NCI-H1092 treated with DMSO at 0.1 percent for 48 hours (cell line): ENCODE results near the gene CSF2RB.

Experiments
- DNase-seq: peaks from one replicate; lab custom pipeline; 2025; lab: John Stamatoyannopoulos, UW

The CSF2RB gene

DNA sequence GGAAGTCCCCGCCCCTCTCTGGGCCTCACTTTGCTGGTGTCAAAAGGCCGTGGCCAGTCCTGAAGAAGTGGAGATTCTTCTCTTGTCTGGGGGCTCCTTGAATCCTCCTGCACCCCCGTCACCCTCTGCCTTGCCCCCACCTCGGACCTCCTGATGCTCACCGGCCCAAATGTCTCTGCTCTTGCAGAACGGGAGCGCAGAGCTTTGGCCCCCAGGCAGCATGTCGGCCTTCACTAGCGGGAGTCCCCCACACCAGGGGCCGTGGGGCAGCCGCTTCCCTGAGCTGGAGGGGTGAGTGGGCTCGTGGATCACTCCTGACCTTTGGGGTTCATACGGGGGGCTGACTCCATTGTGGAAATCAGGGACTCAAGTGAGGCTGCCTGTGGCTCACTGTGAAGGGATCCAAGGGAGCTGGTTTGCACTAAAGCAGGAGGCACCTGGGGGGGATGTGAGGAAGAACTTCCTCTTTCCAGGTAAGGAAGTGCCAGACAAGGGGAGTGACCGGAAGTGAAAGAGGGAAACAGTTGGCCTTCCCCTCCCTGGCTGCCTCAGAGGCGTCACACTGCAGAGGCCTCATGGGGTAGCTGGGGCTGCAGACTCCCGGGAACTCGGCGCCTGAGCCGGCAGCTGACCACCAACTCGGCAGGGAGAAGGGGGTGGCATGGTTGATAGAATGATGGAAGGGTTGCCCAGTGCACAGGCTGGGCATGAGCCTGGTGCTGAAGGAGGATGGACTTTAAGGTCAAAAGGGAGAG lies 23.1 kb downstream of the CSF2RB start:
- DNase-seq, result no peak

DNA sequence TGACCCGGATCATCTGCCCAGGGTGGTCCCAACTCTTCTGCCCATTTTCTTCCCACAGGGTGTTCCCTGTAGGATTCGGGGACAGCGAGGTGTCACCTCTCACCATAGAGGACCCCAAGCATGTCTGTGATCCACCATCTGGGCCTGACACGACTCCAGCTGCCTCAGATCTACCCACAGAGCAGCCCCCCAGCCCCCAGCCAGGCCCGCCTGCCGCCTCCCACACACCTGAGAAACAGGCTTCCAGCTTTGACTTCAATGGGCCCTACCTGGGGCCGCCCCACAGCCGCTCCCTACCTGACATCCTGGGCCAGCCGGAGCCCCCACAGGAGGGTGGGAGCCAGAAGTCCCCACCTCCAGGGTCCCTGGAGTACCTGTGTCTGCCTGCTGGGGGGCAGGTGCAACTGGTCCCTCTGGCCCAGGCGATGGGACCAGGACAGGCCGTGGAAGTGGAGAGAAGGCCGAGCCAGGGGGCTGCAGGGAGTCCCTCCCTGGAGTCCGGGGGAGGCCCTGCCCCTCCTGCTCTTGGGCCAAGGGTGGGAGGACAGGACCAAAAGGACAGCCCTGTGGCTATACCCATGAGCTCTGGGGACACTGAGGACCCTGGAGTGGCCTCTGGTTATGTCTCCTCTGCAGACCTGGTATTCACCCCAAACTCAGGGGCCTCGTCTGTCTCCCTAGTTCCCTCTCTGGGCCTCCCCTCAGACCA lies 24.0 kb downstream of the CSF2RB start:
- no peak for DNase-seq

DNA sequence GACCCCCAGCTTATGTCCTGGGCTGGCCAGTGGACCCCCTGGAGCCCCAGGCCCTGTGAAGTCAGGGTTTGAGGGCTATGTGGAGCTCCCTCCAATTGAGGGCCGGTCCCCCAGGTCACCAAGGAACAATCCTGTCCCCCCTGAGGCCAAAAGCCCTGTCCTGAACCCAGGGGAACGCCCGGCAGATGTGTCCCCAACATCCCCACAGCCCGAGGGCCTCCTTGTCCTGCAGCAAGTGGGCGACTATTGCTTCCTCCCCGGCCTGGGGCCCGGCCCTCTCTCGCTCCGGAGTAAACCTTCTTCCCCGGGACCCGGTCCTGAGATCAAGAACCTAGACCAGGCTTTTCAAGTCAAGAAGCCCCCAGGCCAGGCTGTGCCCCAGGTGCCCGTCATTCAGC lies 24.6 kb downstream of the CSF2RB start:
- no peak for DNase-seq

DNA sequence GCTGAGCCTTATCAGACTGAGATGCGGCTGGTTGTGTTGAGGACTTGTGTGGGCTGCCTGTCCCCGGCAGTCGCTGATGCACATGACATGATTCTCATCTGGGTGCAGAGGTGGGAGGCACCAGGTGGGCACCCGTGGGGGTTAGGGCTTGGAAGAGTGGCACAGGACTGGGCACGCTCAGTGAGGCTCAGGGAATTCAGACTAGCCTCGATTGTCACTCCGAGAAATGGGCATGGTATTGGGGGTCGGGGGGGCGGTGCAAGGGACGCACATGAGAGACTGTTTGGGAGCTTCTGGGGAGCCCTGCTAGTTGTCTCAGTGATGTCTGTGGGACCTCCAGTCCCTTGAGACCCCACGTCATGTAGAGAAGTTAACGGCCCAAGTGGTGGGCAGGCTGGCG lies 25.5 kb downstream of the CSF2RB start:
- DNase-seq, result no peak

DNA sequence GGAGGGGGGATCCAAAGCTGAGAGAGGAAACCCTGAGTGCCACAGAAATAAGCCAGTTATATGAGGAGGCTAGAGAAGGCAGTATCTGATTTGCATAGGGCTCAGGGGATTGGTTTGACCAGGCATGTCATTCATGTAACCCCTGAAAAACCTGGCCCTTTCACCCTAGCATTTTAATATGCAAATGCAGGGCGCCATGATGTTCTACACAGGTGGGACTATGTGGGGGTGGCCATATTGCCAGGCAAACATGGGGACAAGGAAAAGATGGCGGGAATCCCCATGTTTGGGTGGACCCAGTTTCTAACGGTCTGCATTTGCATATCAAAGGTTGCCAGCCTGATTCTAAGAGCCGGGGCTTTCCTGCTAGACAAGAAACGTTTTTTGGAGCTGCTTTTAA lies 27.2 kb downstream of the CSF2RB start:
- no peak for DNase-seq

DNA sequence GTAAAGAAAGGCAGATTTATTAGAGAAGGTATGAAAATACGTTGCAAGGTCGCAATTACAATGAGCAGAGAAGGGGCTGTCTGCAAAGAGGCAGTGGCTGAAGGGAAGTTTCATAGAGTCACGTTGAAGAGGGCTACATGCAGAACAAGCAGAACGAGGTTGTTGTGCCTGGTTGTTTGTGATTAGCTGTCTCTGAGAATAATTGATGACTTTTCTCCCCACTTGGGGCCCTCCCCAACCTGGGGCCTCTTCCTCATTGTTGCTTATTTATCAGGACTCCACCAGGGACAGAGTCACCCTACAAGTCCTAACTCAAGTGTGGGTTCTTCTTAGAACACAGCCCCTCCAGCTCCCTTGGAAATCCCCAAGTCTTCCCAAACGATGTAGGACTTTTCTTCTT lies 29.1 kb downstream of the CSF2RB start:
- DNase-seq, result no peak

DNA sequence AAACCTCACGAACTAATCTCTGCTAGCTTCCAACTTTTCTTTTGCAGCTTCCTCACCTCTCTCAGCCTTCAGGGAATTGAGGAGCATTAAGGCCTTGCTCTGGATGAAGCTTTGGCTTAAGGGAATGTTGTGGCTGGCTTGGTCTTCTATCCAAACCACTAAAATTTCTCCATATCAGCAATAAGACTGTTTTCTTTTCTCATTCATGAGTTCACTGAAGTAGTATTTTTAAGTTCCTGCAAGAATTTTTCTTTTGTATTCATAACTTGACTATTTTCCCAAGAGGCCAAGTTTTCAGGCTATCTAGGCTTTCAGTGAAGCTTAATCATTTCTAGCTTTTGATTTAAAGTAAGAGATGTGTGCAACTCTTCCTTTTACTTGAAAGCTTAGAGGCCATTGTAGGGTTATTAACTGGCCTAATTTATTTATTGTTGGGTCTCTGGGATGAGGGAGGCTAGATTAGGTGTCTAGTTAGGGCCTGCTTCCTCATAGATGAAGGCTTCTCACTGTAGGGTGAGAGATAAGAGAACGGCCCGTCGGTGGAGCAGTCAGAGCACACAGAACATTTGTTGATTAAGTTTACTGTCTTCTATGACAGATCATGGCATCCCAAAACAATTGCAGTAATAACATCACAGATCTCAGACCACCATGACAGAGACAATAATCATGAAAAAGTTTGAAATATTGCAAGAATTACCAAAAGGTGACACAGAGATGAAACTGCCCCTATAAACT lies 33.2 kb downstream of the CSF2RB start:
- no peak for DNase-seq

DNA sequence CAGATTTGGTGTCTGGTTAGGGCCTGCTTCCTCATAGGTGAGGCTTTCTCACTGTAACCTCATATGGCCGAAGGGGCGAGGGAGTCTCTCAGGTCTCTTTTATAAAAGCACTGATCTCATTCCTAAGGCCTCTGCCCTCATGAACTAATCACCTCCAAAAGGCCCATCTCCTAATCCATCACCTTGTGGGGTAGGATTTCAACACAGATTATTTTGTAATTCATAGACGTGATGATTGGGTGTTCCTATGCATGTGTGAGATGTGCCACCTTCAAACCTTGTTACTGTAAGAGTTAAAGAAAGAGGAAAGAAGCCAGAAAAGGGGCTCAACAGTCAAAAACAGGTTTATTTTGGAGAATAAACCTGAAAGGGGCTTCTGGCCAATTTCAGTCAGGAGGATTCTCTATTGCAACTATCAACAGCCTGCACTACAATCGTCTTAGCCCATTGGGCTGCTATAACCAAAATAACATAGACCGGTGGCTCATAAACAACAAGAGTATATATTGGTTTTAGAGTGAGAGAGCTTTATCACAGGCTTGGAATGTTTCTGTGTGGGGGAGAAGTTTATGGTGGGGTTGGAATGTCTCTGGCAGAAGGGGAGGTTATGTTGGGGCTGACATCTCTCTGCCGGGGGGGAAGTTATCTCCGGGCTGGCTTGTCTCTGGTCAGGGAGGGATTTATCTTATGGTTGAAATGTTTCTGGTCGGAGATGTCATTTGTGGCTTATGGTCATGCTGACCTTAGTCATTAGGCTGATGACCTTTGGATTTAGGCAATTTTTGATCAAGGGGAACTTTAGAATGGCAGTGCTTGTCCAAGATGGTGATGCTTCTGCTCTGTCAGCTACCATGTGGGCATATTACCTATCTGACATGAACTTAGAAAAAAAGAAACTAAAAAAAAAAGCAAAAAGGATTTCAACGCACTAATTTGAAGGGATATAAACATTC lies 35.1 kb downstream of the CSF2RB start:
- DNase-seq, result no peak

DNA sequence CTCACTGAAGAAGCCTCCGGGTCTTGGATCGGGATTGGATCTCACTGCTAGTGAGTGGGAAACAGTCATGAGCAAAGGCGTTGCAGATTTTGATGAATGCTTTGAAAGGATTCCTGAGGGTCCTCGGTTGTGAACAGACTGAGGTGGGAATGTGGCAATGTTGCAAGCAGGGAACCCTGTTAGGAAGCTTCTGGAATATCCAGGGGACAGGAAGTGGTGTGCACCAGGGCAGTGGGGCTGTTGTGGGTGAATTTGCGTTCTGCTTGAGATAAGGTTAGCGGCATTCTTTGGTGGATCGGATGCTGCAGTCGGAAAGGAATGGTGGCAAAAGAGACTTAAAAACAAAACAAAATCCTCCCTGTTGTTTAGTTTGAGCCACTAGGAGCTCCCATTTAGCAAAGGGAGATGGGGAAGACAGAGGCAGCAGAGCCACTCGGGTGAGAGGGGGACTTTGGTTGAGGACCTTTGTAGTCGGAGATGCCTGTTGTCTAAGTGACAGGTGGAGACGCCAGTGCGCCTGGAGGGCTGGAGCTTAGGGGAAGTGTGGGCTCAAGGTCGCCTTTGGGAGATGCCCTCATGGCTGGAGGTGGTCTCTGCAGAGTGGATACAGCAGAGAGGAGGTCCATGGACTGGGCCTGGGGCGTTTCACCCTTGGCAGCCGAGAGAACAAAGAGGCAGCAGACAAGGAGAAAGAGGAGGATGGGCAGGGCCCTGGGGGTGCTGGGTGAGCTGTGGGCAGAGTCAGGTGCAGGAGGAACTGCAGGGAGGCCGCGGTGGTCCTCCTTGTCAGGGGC lies 37.6 kb downstream of the CSF2RB start:
- DNase-seq, result no peak

DNA sequence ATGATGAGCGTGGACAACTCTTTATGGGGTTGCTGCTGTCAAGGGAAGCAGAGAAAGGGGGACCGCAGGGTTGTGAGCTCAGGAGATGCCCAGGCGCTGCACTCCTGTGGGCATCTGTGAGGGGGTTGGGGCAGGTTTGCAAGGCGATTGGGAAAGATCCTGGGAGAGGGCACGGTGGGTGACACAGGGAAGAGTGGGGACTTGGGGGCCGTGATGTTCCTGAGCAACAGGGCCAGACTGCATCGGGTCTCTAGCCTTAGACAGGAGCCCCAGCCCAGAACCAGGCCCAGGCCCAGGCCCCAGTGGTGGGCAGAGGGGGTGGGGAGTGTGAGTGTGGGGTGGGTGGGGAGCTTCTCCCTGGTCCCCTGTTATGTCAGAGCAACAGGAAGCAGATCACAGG lies 38.3 kb downstream of the CSF2RB start:
- no peak for DNase-seq

DNA sequence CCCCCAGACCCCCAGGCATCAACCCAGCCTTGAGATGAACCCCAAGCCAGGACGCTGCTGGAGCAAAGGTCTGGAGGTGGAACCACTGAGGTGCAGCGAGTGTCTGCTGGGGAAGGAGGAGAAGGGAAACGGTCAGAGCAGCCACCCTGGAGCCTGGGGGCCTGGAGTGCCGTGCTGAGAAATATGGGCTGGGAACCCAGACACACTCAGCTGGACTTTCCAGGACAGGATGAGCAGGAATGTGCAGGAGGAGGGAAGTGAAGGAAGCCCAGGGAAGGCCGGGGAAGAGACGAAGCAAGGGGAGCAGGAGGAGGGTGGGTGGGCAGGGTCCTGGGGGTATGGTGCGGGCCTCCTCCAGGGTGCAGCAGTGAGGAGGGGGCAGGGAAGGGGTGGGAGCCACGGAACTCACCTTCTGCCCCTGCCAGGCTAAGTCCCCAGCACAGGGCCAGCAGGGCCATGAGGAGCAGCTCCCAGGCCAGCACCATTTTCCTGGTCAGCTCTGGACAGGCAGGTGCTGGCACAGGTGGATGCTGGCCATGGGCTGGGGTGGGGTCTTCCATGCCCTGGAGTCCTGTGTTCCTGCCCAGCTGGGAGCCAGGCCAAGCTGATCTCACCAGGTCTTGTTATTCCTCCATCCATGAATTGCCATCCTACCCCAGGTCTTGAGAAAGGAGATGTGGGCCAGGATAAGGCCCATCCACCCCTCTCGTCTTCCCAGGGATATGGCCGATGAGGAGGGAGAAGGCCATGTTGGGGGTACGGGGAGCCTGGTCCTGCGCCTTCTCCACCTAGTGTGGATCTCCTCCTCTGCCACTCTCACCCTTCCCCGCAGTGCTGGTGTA lies 40.0 kb downstream of the CSF2RB start:
- no peak for DNase-seq

DNA sequence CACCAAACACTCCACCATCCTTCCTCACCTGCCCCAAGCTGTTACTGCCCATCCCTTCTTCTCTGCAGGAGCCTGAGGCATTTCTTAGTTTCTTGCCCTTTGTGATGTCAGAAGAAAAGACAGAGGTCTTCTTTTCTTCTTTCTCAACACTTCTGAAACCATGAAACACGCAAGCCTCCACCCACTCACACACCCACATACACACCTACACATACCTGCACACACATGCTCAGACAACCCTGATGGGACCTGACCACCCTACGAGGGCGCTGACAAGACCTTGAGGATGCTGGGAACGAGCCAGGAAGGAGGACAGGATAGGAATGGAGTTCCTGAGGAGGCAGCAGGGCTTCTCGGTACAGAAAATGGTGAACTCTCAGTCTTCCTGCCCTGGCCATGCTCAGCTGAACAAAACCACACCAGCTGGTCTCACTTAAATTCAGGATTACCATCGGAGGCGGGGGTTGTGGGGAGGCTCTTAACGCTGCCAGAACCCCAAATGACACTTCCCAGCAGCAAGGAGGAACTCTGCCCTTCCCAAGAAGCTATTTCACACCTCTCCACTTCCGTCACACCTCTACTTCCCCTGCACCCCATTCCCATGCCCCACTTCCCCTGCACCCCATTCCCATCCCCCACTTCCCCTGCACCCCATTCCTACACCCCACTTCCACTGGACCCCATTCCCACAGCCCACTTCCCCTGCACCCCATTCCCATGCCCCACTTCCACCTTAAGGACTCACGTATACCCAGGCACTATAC lies 41.0 kb downstream of the CSF2RB start:
- no peak for DNase-seq

DNA sequence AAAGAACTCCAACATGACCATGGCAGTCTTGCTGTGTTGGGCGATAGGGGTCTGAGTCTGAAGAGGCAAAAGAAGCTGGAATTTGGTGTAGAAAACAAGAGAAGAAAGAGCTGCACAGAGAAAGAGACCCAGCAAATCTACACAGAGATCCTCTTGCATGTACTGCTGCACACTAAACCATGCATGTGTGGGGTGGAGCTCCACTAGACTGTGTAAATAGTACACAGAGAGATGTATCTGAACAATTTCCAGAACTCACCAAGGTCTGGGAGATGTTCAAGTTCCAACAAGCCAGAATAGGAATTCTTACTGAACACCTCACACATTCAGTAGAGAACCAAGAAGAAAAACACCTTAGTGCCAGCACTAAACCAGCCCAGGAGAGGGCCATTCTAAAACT lies 42.3 kb downstream of the CSF2RB start:
- DNase-seq, result no peak

DNA sequence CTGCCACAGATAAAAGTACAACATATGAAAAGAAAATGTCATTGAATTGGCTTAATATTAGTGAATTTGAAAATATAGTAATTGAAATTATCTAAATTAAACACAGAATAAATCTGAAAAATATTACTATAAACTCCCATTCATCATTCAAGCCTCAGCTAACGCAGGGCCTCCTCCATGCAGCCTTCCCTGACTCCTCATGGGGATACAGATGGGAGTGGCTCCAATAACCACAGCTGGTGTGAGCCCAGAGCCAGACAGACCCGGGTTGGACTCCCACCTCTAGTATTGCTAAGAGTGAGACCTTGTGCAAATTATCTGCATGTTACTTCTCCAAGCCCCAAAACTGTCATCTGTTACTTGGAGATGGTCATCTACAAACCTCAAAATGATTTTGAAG lies 44.9 kb downstream of the CSF2RB start:
- DNase-seq, result no peak

DNA sequence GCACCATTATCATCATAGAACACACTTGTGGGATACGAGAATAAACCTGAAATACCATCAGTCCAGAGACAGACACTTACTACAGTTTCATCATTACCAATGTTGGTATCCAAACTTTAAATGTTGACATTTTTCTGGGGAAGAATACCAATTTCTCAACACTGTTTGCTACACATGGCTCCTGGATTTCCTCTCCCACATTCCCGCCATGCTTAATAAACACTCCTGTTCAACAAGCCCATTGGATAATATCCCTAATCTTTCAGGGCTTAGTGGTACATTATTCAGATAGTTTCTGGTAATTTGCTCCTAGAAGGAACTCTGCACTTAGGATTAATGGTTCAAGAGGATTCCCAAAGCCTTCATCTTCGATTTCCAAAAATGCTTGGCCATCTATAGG lies 48.2 kb downstream of the CSF2RB start:
- no peak for DNase-seq

DNA sequence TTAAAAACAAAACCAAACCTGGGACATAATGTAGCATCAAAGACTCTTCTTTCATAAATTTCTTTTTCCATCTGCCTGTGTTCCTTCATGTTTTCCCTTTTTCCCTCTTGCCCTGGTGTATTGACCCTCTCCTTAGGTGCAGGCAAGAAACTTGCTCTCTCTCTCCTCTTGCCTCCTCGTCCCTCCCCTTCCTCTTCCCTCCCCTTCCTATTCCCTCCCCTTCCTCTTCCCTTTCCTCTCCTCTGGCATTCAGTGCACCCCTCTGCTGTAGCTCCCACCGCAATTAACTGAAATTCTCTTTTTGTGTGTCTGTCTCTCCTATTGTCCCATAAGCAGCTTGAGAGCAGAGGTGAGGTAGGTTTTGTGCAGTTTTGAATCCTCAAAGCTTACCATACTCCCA lies 49.9 kb downstream of the CSF2RB start:
- no peak for DNase-seq

DNA sequence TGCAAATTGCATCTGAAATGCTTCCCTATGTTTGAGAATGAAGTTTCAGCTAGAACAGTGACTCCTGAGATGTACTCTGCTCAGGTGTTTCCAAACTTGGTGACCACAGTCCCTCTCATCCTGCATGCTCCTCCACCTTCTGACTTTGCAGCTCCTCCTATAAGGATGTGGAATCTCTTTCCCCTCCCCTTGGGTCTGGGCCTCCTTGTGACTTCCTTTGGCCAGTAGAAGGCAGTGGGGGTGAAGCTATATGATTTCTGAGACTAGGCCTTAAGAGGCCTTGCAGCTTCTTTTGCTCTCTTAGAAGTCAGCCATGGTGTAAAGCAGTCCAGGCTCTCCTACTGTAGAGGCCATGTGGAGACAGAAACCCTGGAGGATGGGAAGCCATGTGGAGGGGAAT lies 50.7 kb downstream of the CSF2RB start:
- no peak for DNase-seq

DNA sequence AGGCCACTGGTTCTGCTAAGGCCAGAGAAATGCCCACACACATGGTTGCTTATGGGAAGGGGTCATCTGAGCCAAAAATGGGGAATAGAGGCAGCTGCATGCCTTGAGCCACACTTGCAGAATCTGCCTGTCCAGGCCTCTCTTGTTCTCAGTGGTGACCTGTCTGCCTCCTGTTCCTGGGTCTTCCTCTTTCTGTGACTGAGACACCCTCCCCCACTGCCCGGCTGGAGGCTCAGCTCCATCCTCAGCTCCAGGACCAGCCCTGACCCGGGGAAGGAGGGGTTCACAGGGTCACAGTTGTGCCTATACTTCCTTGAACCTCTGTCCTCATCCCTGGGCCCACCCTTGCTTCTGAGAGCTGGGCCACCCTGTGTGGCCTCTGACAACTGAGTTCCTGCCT lies 52.3 kb downstream of the CSF2RB start:
- DNase-seq, result no peak

DNA sequence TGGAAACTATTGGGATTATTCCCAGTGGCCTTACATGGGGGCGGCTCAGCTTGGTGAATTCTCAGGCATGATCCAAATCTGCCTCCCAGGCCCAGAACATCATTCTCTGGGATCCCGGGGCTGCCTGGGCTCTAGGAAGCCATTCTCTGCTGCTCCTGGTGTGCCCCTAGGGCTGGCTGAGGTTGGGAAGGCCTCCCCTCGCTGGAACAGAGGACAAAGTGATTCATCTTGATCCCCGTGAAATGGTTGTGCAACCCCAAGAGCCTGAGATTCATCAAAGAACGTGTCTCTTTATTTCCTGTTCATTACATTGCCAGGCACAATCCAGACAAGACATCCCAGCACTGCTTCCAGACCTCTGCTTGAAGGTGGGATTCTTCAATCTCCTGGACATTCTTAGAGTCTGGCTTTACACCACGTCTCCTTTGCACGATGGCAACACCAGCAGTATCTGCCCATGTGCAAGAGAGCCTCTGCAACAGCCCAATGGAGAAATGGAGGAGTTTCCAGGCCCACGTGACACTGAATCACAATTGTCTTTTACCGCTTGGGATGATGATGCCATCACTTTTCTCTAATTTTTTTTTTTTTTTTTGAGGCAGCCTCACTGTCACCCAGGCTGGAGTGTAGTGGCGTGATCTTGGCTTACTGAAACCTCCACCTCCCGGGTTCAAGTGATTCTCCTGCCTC lies 53.6 kb downstream of the CSF2RB start:
- no peak for DNase-seq
